Parathyroid adenoma (tissue), 2 donors: ENCODE data around the gene PDSS2.
"Not testable (repeated sequence)": the region's sequence is repeated elsewhere in the genome, so short reads cannot be mapped to it uniquely, and the experiment has no call there.

Experiments
- H2AFZ ChIP-seq: fragments of 300-600 bp; sonication (generic); one replicate; pipeline ENCODE4 v1.7.0; 2017; ENCODE audit warnings: antibody characterized with exemption, mild to moderate bottlenecking
- H3K27ac ChIP-seq: fragments of 300-600 bp; sonication (generic); one replicate; pipeline ENCODE4 v1.7.0; 2017
- H3K27me3 ChIP-seq: fragments of 300-600 bp; sonication (generic); one replicate; pipeline ENCODE4 v1.7.0; 2017; ENCODE audit warnings: low read length; ENCODE audit not compliant: control insufficient read depth, insufficient read depth
- H3K36me3 ChIP-seq: fragments of 300-600 bp; sonication (generic); one replicate; pipeline ENCODE4 v1.7.0; 2017; ENCODE audit warnings: low read length; ENCODE audit not compliant: control insufficient read depth, insufficient read depth
- H3K4me1 ChIP-seq: fragments of 300-600 bp; sonication (generic); one replicate; pipeline ENCODE4 v1.7.0; 2017; ENCODE audit warnings: control low read depth
- H3K4me2 ChIP-seq: fragments of 300-600 bp; sonication (generic); one replicate; pipeline ENCODE4 v1.7.0; 2017; ENCODE audit warnings: low read length
- H3K4me3 ChIP-seq: fragments of 300-600 bp; sonication (generic); one replicate; pipeline ENCODE4 v1.7.0; 2017; ENCODE audit warnings: low read depth, low read length
- H3K79me2 ChIP-seq: fragments of 300-600 bp; sonication (generic); one replicate; pipeline ENCODE4 v1.7.0; 2017; ENCODE audit warnings: control low read depth
- H3K9ac ChIP-seq: fragments of 300-600 bp; sonication (generic); one replicate; pipeline ENCODE4 v1.7.0; 2017; ENCODE audit warnings: mild to moderate bottlenecking
- H3K9me3 ChIP-seq: fragments of 300-600 bp; sonication (generic); one replicate; pipeline ENCODE4 v1.7.0; 2017; ENCODE audit warnings: low read length; ENCODE audit not compliant: control insufficient read depth
- TF ChIP-seq, protein P1 (sequence below): fragments of 300-600 bp; sonication (generic); IDR thresholded peaks from one replicate; pipeline ENCODE4 v1.7.0; 2017; ENCODE audit warnings: antibody characterized with exemption, mild to moderate bottlenecking
- donor health status: primary hyperparathyroidism.

Gene PDSS2

DNA sequence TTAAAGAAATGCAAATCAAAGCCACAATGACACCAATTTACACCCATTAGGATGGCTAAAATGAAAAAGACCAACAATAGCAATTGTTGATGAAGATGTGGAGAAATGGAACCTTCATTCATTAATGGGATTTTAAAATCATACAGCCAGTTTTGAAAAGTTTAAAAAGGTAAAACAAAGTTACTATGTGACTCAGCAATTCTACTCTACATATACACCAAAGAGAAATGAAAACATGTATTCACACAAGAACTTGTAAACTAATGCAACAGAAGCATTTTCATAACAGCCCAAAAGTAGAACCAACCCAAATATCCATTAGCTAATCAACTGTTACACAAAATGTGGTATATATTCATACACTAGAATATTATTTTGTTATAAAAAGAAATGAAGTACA is 75.7 kb downstream of the PDSS2 start:
- Histone ChIP-seq H2AFZ (no peak overlapping the region), H3K4me2 (no peak overlapping the region), H3K27ac (no peak overlapping the region), H3K9ac (no peak overlapping the region), H3K27me3 (no peaks in the 10 kb centered on the region), H3K4me1 (no peaks in the 10 kb centered on the region), H3K79me2 (peaks cover 4% of the 10 kb centered on the region), H3K4me3 (no peak overlapping the region), H3K36me3 (no peaks in the 10 kb centered on the region), H3K9me3 (no peaks in the 10 kb centered on the region)
- TF ChIP-seq, protein P1, sequence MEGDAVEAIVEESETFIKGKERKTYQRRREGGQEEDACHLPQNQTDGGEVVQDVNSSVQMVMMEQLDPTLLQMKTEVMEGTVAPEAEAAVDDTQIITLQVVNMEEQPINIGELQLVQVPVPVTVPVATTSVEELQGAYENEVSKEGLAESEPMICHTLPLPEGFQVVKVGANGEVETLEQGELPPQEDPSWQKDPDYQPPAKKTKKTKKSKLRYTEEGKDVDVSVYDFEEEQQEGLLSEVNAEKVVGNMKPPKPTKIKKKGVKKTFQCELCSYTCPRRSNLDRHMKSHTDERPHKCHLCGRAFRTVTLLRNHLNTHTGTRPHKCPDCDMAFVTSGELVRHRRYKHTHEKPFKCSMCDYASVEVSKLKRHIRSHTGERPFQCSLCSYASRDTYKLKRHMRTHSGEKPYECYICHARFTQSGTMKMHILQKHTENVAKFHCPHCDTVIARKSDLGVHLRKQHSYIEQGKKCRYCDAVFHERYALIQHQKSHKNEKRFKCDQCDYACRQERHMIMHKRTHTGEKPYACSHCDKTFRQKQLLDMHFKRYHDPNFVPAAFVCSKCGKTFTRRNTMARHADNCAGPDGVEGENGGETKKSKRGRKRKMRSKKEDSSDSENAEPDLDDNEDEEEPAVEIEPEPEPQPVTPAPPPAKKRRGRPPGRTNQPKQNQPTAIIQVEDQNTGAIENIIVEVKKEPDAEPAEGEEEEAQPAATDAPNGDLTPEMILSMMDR: no peak

DNA sequence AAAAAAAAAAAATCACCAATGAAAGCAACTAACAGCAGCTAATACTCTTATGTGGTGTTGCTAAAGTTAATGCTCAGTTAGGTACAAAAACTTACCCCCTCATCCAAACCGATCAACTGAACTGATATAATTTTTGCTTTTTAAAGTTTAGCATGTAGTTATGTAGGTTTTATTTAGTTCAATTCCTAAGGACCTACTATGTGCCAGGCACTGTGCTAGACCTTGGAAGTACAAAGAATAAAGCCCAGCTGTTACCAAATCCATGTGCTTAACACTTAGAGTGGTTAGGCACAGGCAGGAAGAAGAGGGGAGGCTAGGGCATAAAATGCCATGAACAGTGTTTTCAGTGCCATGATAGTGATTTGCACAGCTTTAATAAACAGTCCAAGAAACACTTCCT is 85.1 kb downstream of the PDSS2 start:
- TF ChIP-seq, protein P1: no peak
- Histone ChIP-seq H3K9ac (no peak overlapping the region), H3K36me3 (no peaks in the 10 kb centered on the region), H3K4me2 (no peak overlapping the region), H2AFZ (no peak overlapping the region), H3K9me3 (no peaks in the 10 kb centered on the region), H3K4me1 (no peaks in the 10 kb centered on the region), H3K27me3 (no peaks in the 10 kb centered on the region), H3K27ac (no peak overlapping the region), H3K79me2 (peaks cover 2% of the 10 kb centered on the region), H3K4me3 (no peak overlapping the region)

DNA sequence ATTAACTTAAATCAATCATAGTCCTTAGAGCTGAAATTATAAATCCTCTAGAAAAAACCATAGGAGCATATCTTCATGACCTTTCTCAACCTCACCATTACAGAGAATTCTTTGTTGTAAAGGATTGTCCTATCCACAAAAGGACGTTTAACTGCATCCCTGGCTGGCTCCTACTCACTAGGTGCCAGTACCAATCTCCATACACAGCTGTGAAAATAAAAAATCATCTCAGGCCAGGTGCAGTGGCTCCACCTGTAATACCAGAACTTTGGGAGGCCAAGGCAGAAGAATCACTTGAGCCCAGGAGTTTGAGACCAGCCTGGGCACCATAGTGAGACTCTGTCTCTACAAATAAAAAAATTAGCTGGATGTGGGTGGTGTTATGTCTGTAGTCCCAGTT is 89.9 kb downstream of the PDSS2 start:
- no peak overlapping the region for H3K9ac ChIP-seq
- no peak overlapping the region for H3K27ac ChIP-seq
- no peaks in the 10 kb centered on the region for H3K4me1 ChIP-seq
- no peak overlapping the region for H2AFZ ChIP-seq
- no peaks in the 10 kb centered on the region for H3K36me3 ChIP-seq
- H3K79me2 ChIP-seq: peaks cover 4% of the 10 kb centered on the region
- H3K9me3 ChIP-seq: no peaks in the 10 kb centered on the region
- H3K4me3 ChIP-seq: no peak overlapping the region
- no peaks in the 10 kb centered on the region for H3K27me3 ChIP-seq
- TF ChIP-seq, protein P1: no peak
- no peak overlapping the region for H3K4me2 ChIP-seq

DNA sequence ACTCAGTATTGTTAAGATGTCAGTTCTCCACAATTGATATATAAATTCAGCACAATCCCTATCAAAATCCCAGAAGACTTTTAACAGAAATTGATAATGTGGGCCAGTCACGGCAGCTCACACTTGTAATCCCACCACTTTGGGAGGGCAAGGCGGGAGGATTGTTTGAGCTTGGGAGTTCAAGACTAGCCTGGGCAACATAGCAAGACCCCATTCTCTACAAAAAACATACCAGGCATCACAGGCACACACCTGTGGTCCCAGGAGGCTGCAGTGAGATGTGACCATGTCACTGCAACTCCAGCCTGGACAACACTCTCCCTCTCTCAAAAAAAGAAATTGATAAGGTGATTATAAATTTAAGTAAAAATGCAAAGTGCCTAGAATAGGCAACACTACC is 90.9 kb downstream of the PDSS2 start:
- Histone ChIP-seq H3K4me2 (no peak overlapping the region), H3K27me3 (no peaks in the 10 kb centered on the region), H3K9me3 (no peaks in the 10 kb centered on the region), H2AFZ (no peak overlapping the region), H3K36me3 (no peaks in the 10 kb centered on the region), H3K9ac (no peak overlapping the region), H3K4me1 (no peaks in the 10 kb centered on the region), H3K79me2 (peaks cover 3% of the 10 kb centered on the region), H3K27ac (no peak overlapping the region), H3K4me3 (no peak overlapping the region)
- TF ChIP-seq, protein P1: no peak

DNA sequence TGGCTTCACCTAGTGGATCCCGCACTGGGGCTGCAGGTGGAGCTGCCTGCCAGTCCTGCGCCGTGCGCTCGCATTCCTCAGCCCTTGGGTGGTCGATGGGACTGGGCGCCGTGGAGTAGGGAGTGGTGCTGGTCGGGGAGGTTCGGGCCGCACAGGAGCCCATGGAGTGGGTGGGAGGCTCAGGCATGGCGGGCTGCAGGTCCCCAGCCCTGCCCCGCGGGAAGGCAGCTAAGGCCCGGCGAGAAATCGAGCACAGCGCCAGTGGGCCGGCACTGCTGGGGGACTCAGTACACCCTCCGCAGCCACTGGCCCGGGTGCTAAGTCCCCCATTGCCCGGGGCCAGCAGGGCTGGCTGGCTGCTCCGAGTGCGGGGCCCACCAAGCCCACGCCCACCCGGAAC is 95.2 kb downstream of the PDSS2 start:
- H3K9me3 ChIP-seq, H3K4me2 ChIP-seq, H3K4me1 ChIP-seq, H3K27ac ChIP-seq, H3K4me3 ChIP-seq, H2AFZ ChIP-seq, H3K27me3 ChIP-seq, H3K36me3 ChIP-seq, H3K79me2 ChIP-seq, H3K9ac ChIP-seq: not testable (repeated sequence)
